ENCODE results near the gene ADSL.

The ADSL gene

DNA sequence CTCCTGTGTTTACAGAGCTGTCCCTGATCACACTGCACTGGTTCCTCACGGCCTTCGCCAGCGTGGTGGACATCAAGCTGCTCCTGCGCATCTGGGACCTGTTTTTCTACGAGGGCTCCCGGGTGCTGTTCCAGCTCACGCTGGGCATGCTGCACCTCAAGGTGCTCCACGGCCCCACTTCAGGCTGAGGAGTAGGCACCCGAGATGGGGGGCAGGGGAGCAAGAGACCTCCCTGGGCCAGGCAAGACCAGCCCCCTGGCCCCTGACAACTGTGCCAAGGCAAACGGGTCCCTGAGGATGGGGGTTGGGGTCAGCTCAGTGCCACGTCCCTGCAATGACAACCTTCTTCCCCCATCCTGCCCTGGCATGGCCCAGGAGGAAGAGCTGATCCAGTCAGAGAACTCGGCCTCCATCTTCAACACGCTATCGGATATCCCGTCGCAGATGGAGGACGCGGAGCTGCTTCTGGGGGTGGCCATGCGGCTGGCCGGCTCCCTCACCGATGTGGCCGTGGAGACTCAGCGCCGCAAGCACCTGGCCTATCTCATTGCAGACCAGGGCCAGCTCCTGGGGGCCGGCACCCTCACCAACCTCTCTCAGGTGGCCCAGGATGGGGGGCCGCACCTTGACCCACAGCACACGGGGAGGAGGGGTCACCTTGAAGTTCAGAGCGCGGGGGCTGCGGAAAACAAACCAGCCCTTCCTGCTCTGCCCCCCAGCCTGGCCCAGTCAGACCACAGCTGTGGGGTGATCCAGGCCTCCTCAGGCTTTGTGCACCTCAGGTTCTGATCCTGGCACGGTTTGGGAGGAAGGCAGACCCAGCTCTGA lies 60.0 kb downstream of the ADSL start:
- DNase-seq = no peak

DNA sequence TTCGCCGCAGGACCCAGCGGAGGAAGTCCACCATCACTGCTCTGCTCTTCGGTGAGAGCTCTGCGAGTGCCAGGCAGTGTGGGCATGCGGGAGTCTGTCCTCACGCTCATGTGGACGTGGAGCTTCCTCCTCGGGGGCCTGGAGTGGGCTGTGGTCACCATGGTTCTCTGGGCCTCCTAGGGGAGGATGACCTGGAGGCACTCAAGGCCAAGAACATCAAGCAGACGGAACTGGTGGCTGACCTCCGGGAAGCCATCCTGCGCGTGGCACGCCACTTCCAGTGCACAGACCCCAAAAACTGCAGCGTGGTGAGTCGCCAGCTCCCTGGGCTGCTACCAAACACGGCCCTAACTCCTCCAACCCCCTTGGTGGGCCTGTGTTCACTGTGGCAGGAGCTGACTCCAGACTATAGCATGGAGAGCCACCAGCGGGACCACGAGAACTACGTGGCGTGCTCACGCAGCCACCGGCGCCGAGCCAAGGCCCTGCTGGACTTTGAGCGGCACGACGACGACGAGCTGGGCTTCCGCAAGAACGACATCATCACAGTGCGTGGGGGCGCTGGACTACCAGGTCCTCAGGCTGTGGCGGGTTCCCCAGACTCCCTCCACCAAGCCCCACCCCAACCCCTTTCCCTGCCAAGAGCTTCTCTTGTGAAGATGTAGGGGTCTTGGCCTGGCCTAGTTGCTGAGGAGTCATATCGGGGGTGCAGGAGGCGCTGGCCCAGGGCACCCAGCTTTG lies 60.9 kb downstream of the ADSL start:
- DNase-seq = no peak

DNA sequence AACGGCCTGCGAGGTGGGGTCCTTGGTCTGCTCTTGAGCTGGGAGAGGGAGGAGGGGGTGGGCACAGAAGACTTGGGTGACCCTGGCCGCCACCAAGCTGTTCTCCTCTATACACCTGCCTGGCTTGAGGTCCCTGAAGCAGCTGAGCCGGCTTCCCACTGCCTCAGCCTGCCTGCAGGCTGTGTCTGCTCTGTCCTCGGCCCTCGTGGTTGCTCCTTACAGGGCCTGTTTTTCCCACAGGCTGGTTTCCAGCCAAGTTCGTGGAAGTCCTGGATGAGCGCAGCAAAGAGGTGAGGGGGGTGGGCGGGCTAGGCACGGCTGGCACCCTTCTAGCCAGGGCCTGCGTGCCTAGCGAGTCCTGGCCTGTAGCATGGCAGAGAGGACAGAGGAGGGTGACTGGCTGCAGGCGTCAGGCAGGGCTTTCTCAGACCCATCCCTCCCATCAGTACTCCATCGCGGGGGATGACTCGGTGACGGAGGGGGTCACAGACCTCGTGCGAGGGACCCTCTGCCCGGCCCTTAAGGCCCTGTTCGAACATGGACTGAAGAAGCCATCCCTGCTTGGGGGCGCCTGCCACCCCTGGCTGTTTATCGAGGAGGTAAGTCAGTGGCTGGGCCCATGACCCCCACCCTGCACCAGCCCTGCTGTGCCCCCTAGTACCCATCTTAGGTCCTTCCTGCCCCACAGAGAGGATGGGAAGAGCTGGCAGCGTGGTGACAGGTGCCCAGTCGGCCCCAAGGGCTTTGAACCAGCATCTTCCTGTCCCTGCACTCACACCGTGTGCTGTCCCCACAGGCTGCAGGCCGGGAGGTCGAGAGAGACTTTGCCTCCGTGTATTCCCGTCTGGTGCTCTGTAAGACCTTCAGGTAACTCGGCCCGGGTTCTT lies 61.8 kb downstream of the ADSL start:
- DNase-seq = no peak

DNA sequence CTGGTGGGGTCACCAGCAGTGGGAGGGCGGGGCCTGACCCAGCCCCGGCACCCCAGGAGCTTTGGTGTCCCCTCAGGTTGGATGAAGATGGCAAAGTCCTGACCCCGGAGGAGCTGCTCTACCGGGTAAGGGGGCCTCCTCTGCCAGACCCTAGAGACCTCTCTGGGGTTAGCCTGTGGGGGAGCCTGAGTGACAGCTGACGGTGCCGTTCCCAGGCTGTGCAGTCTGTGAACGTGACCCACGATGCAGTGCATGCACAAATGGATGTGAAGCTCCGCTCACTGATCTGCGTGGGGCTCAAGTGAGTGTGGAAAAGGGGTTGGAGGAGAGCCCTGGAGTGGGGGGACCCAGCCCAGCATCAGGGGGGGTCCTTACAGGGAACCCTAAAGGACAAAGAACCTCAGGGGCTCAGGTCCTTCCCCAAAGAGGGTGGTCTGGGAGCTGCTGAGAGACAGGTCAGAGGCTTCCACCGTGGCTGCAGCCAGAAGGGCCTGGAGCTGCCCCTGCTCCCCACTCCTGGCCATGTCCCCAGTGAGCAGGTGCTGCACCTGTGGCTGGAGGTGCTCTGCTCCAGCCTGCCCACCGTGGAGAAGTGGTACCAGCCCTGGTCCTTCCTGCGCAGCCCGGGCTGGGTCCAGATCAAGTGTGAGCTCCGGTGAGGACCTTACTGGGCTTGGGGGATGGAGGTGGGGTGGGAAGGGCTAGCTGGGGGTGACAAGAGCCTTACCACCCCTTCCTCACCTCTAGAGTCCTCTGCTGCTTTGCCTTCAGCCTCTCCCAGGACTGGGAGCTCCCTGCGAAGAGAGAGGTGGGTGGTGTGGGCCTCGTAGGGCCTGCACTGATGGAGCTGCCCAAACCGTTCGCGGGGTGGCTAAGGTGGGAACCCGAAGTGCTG lies 62.7 kb downstream of the ADSL start:
- no peak for DNase-seq

DNA sequence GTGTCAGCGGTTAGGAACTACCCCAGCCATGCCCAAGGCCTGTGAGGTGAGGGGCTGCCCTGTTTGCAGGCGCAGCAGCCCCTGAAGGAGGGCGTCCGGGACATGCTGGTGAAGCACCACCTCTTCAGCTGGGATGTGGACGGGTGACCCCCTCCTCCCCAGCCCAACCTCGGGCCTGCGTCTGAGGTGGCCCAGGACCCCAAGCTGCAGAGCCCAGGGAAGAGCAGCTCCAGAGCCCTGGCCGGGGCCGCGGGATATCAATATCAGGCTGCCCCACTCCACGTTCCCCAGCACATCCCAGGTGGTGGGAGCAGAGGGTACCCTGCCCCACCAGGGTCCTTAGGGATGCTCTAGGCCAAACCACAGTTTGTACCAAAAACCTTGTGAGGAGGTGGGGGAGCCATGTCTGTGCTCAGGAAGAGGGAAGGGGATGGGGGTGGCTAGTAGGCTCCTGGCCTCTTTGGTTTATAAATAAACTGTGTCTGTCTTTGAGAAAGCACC lies 63.4 kb downstream of the ADSL start:
- no peak for DNase-seq

DNA sequence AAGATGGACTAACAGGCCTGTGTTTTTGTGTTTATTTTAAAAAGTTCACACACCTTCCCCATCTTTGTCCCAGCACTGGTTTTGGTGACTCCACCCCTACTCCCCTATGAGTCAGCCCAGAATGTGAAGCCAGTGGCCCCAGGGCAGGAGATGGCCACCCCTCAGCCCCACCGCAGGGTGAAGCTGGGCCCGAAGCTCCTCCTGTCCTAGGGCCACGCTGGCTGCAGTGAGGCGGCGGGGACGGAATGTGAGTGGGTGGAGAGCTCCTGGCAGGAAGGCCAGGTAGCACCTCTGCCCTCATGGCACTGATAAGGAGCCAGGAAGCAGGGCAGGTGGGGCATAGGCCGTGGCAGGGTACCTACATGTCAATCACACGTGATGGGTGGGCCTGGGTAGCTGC lies 64.0 kb downstream of the ADSL start:
- no peak for DNase-seq

DNA sequence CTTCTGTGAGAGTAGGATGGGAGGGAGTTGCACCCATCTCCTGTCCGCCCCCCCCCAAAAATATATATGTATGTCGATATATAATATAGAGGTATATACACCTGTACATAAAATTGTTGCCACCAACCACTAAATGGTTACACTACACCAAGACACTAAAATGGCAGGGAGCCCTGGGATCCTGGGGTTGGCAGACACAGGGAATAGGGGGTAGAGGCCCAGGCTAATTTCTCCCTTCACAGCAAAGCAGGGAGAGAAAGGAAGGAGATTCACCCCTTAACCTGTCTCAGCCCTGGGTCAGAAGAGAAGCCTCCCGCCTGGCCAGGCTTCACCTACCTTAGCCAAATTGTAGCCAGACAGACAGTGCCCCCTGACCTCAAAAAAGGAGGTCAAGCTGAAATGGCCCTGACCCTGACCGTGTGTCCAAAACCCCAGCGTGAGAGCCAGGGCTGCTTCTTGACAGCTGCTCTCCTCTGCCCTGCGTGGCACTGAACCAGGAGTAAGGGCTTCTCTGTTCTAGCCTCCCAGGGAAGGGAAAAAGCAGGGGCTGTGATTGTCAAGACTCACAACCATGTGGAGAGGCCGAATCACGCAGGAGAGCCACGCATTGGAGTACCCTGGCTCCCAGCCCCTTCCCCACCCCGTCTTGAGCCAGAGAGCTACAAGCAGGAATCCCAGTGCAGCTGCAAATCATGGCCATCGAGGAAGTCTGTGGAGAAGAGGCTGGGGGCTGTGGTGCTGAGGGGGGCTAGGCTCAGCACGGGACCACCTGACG lies 64.6 kb downstream of the ADSL start:
- DNase-seq = no peak

DNA sequence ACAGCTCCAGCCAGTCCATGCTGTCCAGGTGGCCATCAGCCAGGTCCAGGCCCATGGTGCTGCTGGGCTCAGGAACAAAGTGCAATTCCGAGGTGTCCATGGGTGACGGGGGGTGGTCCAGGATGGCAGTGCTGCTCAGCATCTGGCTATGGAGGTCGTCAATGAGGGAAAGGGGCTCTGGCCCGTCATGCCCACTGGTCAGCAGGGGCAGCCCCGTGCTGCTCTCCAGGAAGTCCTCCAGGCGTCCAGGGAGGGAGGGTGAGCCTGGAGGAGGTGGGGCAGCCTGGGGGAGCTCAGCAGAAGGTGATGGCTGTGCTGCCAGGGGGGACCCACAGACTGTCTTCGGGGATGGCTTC lies 65.2 kb downstream of the ADSL start:
- no peak for DNase-seq

DNA sequence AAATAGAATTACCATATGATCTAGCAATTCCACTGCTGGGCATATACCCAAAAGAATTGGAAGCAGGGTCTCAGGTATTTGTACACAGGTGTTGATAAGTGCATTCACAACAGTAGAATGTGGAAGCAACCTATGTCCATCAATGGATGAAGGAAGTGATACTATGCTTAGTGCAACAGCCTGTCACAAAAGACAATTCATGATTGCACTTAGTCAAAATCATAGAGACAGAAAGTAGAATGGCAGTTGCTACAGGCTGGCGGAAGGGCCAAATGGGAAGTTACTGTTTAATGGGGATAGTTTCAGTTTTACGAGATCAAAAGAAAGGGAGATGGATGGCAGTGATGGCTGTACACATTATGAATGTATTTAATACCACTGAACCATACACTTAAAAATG lies 66.1 kb downstream of the ADSL start:
- DNase-seq = peak; percentile 83

DNA sequence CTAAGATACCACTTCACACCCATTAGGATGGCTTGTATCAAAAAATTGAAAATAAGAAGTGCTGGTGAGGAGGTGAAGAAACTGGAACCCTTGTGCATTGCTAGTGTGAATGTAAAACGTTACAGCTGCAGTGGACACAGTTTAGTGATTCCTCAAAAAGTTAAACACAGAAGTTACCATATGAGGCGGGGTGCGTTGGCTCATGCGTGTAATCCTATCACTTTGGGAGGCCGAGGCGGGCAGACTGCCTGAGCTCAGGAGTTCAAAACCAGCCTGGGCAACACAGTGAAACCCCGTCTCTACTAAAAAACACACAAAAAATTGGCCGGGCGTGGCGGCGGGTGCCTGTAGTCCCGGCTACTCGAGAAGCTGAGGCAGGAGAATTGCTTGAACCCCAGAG lies 67.6 kb downstream of the ADSL start:
- DNase-seq = no peak

DNA sequence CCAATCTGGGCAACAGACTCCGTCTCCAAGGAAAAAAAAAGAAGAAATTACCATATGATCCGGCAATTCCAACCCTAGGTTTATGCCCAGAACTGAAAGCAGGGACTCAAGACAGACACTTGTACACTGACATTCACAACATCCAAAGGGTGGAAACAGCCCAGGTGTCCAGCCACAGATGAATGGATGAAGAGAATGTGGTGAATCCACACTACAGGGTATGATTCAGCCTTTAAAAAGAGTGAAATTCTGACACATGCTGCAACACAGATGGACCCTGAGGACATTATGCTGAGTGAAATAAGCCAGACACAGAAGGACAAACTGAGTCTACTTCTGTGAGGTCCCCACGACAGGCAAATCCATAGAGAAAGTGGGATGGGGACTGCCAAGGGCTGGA lies 68.0 kb downstream of the ADSL start:
- DNase-seq = no peak

DNA sequence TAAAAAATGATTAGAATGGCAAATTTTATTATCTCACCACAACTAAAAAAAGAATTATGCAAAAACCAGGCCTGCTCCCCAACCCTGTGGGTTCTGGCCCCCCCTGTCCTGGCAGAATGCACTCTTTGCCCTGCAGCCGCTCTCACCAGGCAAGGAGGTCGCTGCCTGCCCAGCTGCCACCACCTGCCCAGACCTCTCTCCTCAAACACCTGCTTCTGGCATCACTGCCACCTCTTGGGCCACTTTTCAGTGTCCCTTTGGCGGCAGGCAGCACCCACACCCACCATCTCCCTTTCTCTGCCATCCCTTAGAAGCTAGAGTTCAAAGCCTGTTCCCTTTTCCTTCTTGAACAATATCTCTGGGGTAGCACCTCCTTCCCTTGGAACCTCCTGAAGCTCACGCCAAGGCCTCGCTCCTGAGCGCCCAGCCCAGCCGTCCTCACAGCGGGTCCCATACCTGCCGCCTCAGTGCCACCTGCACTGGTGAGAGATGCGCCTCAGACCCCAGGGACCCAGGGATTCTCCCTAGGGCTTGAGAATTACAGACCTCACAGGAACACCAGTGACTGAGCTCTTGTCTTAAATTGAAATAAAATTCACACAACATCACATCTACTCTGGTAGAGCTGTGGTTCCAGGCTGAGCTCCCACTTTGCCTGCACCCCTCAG lies 68.7 kb downstream of the ADSL start:
- DNase-seq = no peak

DNA sequence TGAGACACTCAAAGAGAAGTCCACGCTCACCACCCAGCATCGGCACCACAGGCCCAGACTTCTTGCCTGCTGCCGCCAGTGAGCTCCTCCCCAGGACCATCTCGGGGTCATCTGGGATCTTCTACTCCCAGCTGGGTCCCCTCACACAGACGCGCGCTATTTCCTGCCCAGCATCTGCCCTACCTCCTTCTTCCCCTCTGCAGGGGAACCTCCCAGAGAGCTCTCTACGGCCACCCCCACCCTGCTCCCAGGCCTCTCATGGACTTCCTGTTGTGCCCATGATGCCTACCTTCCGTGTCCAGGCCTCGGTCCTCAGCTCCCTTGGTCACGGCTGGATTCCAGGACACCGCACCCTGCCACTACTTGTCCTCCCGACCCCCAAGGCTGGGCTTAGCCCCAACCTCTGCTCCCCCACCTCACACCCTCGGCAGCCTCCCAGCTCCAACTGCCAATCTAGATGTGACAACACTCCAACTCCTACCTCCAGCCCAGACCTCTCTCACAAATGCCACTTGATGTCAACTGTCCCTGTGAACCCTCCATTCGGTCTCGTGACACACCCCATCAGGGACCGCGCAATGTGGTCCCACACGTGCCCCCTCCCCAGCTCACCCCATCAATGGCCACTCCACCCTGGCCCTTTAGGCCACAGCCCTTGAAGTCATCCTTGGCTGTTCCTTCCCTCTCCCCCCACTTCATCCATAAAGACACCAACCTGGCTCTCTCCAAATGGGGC lies 69.4 kb downstream of the ADSL start:
- DNase-seq = peak; percentile 40

DNA sequence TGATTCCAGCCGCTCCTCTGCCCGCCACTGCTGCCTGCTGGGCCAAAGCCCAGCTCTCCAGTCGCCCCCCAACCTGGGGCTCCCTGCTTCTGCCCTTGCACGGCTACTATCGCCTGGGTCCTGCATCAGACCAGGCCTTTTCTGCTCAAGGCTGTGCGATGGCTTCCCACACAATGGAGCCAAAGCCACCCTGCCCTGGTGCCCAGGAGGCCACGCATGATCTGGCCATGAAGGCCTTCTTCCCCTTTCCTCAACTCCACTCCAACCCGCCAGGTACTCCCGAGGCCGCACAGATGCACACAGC lies 69.9 kb downstream of the ADSL start:
- DNase-seq = no peak

DNA sequence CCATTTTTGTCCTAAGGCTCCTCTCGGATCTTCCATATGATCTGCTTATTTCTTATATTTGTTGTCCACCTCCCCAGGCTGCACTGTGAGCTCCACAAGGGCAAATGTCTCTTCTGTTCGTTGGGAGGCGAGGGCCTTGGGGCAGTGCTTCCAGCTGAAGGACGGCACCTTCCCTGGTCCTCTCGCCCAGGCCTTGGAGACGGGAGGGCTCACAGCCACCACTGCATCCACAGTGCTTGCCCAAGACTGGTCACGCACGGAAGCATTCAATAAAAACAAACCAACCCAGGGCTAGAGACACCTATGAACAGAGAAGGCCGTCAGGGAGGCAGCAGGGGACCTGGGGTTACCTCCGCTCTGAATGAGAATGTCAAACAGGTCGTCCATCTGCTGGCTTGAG lies 70.3 kb downstream of the ADSL start:
- no peak for DNase-seq

DNA sequence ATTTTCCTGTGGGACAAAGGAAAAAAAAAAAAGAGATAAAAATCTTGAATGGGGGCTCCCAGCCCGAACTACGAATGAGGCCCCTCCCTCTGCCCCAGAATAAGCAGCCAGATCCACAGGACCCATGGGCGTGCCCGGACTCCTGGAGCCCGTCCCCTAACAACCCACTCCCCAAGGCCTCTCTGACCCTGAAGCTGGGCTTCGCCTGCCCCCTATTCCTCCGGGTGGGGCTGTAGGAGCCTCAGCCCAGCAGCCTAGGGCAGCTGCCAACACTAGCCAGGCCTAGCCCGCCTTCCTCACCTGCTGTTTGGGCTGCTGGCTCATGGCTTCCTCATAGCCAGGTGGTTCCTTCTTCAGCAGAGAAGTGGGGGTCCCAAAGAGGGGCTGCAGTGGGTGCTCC lies 70.7 kb downstream of the ADSL start:
- no peak for DNase-seq

DNA sequence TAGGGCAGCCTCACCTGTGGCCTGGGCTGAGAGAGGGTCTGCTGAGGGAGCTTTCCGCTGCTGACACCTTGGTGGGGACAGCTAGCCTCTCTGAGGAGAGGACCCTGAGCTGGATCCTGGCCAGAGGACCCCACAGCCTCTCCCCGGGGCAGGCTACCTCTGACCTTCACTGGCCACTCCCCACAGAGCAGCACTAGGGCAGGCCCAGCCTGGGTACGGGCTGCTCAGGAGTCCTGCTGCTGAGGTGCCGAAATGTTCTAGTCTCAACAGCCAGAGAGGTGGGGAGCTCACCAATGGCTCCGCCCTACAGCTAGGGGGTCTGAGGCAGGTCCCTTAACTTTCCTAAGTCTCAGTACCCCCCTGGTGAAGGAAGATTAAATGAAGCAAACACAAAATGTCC lies 71.6 kb downstream of the ADSL start:
- no peak for DNase-seq

DNA sequence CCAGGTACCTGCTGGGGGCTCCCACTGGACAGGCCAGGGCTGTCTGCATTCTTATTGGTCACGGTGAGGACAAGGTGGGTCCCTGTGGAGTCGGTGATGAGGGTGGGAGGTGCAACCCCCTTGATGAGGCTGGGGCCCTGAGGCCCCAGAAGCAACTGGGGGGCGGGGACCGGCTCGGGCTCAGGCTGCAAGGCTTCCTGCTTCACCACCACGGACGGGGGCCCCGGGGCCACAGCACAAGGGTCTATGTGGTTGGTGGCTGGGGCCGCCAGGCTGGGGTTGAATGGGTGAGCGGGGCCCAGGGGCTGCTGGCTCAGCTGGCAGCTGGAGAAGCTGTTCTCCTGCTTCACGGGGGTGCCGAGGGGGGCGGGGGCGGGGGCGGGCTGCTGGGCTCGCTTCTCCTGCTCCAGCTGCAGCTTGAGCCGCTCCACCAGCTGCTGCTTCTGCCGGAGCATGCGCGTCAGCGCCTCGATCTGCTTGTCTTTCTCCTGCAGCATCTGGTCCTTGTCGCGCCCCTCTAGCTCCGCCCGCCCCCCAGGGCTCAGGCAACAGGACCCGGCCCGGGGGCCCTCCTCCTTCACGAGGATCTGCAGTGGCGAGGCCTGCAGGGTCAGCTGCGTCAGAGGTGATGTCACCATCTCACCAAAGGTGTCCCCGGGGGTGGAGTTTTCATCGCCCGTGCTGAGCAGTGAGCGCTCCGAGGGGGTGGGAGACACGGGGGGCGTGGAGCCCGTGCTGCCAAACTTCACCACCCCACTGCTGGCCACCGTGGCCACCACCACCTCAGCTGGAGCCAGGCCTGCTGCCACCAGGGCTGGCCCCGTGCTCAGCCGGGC lies 72.3 kb downstream of the ADSL start:
- DNase-seq = no peak

DNA sequence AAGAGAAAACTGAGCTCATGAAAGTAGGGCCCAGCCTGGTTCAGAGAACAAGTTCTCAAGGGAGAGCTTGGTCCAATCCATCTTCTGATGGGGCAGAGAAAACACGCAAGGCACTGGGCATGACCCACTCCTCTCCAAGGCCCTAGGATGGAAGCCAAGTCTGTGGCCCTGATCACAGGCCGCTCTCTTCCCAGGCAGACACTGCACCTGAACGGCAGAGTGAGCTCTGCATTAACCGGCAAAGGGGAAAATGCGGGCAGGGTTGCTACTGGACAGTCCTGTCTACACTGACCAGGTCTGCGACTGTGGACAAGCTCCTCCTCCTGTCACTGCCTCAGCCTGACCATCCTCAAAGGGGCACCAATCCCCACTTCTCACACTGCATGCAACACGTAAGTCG lies 73.4 kb downstream of the ADSL start:
- no peak for DNase-seq

Measured in suppressor macrophage treated with lipopolysaccharide for 4 hours (primary cell).